ENCODE results near the gene TAF4.

Gene TAF4

GRCh38 chr20:62068997-62069396 lies 3.3 kb upstream of the TAF4 start:
- Histone ChIP-seq H3K9me2 (replicated peaks; ENCODE audit: insufficient read depth, low read length) (no peaks in the 10 kb centered on the region), H3F3A (ENCODE audit: insufficient read depth, low read length) (peaks cover 3% of the 10 kb centered on the region; the same call in 1 of the 2 replicates), H3K9me3 (replicated peaks; ENCODE audit: insufficient read depth, low read length) (no peaks in the 10 kb centered on the region), H3K79me2 (ENCODE audit: low read length) (peaks cover 4% of the 10 kb centered on the region), H3K4me3 (ENCODE audit: low read length) (no peak overlapping the region), H2AFZ (ENCODE audit: low read length) (no peak overlapping the region), H3K4me1 (ENCODE audit: low read length) (peaks cover 6% of the 10 kb centered on the region), H3K9ac (ENCODE audit: low read length) (no peak overlapping the region), H3K27me3 (replicated peaks; ENCODE audit: insufficient read depth, low read length) (peaks cover 37% of the 10 kb centered on the region), H3K4me2 (ENCODE audit: low read depth, low read length) (no peak overlapping the region), H3K27ac (ENCODE audit: low read length) (no peak overlapping the region), H4K20me1 (ENCODE audit: insufficient read depth, low read length) (no peaks in the 10 kb centered on the region), H3K36me3 (replicated peaks; ENCODE audit: insufficient read depth, low read length) (no peaks in the 10 kb centered on the region)
- DNase-seq = no peak
- TF ChIP-seq EZH2phosphoT487 (IDR thresholded peaks at IDR 0.05; ENCODE audit: low read length) (no peak), EZH2 (optimal IDR thresholded peaks at IDR 0.05; ENCODE audit: low read depth, low read length) (no peak)
- TF ChIP-seq, protein P1, sequence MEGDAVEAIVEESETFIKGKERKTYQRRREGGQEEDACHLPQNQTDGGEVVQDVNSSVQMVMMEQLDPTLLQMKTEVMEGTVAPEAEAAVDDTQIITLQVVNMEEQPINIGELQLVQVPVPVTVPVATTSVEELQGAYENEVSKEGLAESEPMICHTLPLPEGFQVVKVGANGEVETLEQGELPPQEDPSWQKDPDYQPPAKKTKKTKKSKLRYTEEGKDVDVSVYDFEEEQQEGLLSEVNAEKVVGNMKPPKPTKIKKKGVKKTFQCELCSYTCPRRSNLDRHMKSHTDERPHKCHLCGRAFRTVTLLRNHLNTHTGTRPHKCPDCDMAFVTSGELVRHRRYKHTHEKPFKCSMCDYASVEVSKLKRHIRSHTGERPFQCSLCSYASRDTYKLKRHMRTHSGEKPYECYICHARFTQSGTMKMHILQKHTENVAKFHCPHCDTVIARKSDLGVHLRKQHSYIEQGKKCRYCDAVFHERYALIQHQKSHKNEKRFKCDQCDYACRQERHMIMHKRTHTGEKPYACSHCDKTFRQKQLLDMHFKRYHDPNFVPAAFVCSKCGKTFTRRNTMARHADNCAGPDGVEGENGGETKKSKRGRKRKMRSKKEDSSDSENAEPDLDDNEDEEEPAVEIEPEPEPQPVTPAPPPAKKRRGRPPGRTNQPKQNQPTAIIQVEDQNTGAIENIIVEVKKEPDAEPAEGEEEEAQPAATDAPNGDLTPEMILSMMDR (IDR thresholded peaks at IDR 0.05; ENCODE audit: low read length) = no peak

- peaks cover 25% of the 10 kb centered on the region for H3K27me3 ChIP-seq (replicated peaks; ENCODE audit: insufficient read depth, low read length)
- no peak overlapping the region for H2AFZ ChIP-seq (ENCODE audit: low read length)
- no peak overlapping the region for H3K4me2 ChIP-seq (ENCODE audit: low read depth, low read length)
- TF ChIP-seq, protein P1 (IDR thresholded peaks at IDR 0.05; ENCODE audit: low read length) = no peak
- no peak for TF ChIP-seq EZH2phosphoT487 (IDR thresholded peaks at IDR 0.05; ENCODE audit: low read length)
- no peak for TF ChIP-seq EZH2 (optimal IDR thresholded peaks at IDR 0.05; ENCODE audit: low read depth, low read length)
- peaks cover 17% of the 10 kb centered on the region for H3K79me2 ChIP-seq (ENCODE audit: low read length)
- no peaks in the 10 kb centered on the region for H3K36me3 ChIP-seq (replicated peaks; ENCODE audit: insufficient read depth, low read length)
- no peaks in the 10 kb centered on the region for H3K9me3 ChIP-seq (replicated peaks; ENCODE audit: insufficient read depth, low read length)
- no peak overlapping the region for H3K9ac ChIP-seq (ENCODE audit: low read length)
- no peaks in the 10 kb centered on the region; the same call in 1 of the 2 replicates for H4K20me1 ChIP-seq (ENCODE audit: insufficient read depth, low read length)
- peaks cover 3% of the 10 kb centered on the region; the same call in 1 of the 2 replicates for H3F3A ChIP-seq (ENCODE audit: insufficient read depth, low read length)
- DNase-seq = no peak
- no peaks in the 10 kb centered on the region for H3K9me2 ChIP-seq (replicated peaks; ENCODE audit: insufficient read depth, low read length)
- no peak overlapping the region for H3K27ac ChIP-seq (ENCODE audit: low read length)
- H3K4me1 ChIP-seq (ENCODE audit: low read length) = peaks cover 6% of the 10 kb centered on the region
- H3K4me3 ChIP-seq (ENCODE audit: low read length) = no peak overlapping the region
Measured at GRCh38 chr20:62067547-62068260, 2.0 kb upstream of the TAF4 start.

DNA sequence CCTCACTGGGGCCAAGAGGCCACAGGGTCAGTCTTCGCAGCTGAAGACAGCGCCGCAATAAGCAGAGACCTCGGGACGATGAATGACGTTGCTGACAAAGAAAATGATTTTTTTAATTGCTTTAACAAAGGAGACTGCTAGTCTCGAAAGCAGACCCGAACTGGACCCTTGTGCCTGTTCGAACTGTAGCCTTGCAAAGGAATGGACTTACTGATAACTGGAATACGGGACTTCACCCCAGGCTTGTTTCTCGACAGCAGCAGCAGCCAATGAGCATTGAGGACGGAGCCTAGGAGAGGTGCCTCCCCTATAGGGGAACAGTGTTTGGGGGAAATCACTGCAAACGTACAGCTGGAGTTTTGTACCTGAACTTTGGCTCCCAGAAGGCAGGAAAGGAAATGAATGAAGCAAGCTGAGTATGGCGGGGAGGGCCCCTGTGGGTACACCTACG lies 1.3 kb upstream of the TAF4 start:
- Histone ChIP-seq H4K20me1 (ENCODE audit: insufficient read depth, low read length) (no peaks in the 10 kb centered on the region; the same call in 1 of the 2 replicates), H3K9me3 (replicated peaks; ENCODE audit: insufficient read depth, low read length) (no peaks in the 10 kb centered on the region), H3K36me3 (replicated peaks; ENCODE audit: insufficient read depth, low read length) (no peaks in the 10 kb centered on the region), H3K79me2 (ENCODE audit: low read length) (peaks cover 24% of the 10 kb centered on the region), H3K4me2 (ENCODE audit: low read depth, low read length) (peak overlapping the region; percentile 92), H3F3A (ENCODE audit: insufficient read depth, low read length) (peaks cover 3% of the 10 kb centered on the region; the same call in 1 of the 2 replicates), H3K4me3 (ENCODE audit: low read length) (peak overlapping the region; percentile 79), H3K4me1 (ENCODE audit: low read length) (peaks cover 6% of the 10 kb centered on the region), H3K27ac (ENCODE audit: low read length) (no peak overlapping the region), H2AFZ (ENCODE audit: low read length) (peak overlapping the region; percentile 90), H3K27me3 (replicated peaks; ENCODE audit: insufficient read depth, low read length) (peaks cover 22% of the 10 kb centered on the region), H3K9ac (ENCODE audit: low read length) (peak overlapping the region; percentile 66; the same call in 1 of the 2 replicates), H3K9me2 (replicated peaks; ENCODE audit: insufficient read depth, low read length) (no peaks in the 10 kb centered on the region)
- TF ChIP-seq EZH2phosphoT487 (IDR thresholded peaks at IDR 0.05; ENCODE audit: low read length) (no peak), EZH2 (optimal IDR thresholded peaks at IDR 0.05; ENCODE audit: low read depth, low read length) (no peak)
- TF ChIP-seq, protein P1 (IDR thresholded peaks at IDR 0.05; ENCODE audit: low read length) = no peak
- no peak for DNase-seq
